GM18867 (cell line): ENCODE results near the gene RBPMS2.
"Not testable (repeated sequence)": the region's sequence is repeated elsewhere in the genome, so short reads cannot be mapped to it uniquely, and the experiment has no call there.

ENCODE experiments used
- ATAC-seq: cut with Tn5 transposase; IDR thresholded peaks from one replicate; pipeline ENCODE4 v1.9.1; 2021; ENCODE audit warnings: mild to moderate bottlenecking, moderate library complexity; ENCODE audit not compliant: unreplicated experiment

RBPMS2 gene

DNA sequence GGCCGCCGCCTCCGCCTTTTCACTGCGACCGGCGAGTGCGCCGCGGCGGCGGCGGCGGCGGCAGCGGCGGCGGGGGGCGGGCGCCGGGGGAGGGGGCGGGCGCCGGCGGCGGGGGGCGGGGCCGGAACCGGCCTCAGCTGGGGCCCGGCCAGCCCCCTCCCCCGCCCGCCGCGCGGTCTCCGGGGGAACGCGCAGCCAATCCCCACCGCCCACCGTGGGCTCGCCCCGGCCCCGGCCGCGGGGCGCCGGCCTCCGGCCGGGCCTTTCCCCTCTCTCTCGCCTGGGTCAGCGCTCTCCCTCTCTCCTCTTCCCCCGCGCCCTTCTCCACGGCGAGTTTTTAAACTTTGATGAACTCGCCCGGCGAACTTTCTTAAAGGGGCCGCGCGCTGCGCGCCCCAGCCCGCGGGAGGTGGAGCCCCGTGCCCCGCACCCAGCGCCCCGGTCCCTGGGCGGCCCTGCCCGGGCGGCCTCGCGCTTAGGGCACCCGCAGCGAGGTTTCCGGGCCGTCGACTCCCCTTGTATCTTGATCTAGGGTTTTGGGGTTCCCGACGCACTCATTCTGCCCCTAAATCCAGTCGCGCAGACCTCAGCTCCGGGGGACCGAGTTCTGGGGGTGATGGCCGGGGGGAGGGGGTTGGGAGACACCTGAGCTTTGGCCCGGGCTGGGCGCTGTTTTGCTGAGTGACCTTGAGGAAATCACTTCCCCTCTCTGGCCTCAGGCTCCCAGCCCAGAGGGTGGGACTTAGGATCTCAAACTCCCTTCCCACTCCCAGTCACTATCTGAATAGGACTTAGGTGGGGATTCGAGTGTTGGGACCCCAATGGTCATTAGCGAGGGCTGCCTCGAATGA lies at the start of gene RBPMS2:
TSS of gene RBPMS2 (minus strand) at position 39 of the 851 bp plus-strand sequence. CDS start 270 bp downstream, outside the sequence.
- no peak for ATAC-seq

DNA sequence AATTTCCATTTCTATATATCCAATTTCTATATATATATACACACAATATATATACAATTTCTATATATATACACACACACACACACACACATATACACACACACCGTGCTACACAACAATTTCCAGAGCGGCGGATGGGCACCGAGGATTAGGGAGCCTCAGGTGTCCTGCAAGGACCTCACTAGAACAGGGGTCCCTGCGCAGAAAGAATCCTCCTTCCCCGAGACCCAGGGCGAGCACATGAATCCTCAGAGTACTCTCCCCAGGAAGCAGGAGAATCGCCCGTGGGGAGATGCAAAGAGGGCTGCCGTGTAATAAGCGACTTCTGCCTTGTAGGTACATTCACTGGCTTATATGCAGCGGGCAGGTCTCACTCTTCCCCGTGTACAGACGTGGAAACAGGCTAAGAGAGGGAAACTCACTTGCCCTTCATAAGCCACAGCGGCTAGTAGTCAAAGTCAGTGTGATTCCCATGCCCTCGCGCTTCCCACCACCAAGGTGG lies 49.6 kb upstream of the RBPMS2 start:
- ATAC-seq: peak; percentile 3

DNA sequence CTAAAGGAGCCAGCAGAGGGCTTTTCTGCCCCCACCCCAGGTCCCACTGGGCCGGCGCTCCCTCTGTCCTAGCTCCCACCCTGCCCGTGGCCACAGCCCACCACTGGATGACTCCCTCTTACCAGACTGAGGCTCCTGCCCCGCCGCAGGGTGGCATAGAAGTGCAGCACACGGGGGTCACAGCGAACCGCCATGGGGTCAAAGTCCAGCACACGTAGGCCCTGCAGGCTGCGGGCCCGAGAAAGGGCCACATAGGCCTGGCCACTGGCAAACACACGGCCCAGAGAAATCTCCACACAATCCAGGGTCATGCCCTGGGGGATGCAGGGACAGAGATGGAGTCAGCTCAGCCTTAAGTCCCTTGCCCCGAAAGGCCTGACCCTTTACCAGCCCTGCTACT lies 41.1 kb upstream of the RBPMS2 start:
- ATAC-seq: no peak

DNA sequence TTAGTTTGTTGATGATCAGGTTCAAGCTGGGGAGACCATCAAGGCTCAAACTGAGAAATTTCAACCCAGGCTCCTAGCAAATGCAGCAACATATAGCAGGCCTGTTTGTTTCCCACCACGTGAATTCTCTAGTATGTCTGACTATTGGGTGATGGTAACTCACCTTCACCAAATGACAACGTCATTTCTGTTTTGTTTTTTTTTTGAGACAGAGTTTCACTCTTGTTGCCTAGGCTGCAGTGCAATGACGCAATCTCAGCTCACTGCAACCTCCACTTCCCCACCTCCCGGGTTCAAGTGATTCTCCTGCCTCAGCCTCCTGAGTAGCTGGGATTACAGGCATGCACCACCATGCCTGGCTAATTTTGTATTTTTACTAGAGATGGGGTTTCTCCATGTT lies 39.6 kb upstream of the RBPMS2 start:
- not testable (repeated sequence) for ATAC-seq

DNA sequence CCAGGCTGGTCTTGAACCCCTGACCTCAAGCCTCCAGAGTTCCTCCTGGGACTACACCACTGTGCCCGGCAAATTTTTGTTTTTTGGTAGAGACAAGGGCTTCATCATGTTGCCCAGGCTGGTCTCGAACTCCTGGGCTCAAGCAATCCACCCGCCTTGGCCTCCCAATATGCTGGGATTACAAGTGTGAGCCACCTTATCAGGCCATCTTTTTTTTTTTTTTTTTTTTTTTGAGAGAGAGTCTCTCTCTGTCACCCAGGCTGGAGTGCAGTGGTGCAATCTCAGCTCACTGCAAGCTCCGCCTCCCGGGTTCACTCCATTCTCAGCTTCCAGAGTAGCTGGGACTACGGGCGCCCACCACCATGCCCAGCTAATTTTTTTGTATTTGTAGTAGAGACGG lies 38.9 kb upstream of the RBPMS2 start:
- not testable (repeated sequence) for ATAC-seq

DNA sequence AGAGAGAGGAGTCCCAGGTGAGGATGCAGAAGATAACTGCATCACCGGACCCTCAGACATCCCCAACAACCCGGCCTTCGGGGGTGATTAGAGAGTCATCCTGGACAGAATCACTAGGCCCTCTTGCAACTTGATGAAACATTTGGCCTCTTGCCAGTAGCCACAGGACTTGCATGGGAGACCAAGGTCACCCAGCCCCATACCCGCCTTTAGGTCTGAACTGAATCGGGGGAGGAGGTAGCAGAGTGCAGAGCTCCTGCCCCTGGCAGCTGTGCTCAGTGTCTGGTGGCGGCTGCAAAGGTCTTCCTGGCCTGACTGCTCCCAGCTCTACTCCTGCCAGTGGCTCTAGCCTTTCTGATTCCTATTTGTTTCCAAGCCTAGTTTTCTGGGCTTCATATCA lies 37.7 kb upstream of the RBPMS2 start:
- no peak for ATAC-seq

DNA sequence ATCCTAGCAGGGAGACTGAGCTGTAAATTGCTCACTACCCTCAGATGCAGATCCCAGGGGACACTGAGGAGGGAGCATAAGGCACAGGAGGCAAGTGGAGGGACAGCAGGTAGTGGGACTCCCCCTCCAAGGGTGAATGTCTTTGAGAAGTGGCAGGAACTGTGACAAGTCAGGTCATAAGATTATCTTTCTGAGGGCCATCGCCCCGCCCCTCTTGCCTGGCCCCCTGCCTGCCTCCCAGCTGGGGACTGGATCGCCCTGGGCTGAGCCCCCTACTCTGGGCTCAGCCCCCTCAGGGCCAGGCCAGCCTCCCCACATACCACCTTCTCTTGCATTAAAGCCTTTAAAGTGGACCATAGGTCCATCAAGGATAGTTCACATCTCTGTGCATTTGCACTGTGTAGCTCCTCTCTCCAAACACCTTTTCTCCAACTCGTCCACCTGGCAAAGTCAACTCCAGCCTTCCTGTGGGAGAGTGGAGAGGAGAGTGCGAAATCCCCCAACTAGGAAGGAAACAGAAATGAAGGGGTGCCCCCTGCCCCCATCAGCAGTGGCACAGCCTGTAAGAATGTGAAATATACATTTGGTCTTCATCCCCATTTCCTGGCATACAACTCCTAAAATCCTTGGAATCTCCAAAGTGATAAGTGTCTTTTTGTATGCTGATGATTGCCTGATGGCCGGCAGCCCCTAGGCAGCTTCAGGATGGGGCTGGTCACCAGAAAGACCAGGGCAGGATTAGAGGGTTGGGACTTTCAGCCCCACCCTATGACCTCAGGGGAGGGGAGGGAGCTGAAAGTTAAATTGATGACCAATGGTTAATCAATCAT lies 35.3 kb upstream of the RBPMS2 start:
- no peak for ATAC-seq

DNA sequence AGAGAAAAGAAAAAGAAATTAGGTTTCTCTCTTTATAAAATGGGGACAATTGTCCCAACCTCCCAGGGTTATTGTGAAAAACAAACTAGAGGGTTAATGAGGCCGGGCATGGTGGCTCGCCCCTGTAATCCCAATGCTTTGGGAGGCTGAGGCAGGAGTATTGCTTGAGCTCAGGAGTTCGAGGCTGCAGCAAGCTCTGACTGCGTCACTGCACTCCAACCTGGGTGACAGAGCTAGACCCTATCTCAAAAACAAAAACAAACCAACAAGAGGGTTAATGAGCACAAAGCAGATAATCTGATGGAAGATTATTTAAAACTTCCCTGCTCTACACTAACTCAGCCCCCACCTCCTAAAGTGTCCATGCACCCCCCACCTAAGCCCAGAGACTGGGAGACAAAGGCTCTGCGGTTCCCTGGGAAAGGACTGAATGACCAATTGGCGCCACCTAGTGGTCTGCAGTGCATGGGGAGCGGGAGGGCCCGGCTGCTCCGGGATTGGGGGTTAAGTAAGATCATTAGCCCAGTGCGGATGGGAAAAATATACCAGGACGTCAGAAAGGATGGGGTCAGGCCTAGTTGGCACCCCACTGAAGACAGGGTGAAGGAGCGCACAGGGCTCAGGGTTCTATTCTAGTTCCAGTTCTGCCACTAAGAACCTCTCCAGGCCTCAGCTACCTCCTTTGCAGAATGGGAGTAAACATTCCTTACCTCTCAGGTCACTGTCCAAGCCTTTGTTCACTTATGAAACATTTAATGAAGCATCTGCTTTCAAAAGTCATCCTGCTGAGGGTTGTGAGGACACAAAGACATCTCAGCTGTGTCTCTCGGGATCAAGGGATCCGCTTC lies 34.5 kb upstream of the RBPMS2 start:
- ATAC-seq: no peak

DNA sequence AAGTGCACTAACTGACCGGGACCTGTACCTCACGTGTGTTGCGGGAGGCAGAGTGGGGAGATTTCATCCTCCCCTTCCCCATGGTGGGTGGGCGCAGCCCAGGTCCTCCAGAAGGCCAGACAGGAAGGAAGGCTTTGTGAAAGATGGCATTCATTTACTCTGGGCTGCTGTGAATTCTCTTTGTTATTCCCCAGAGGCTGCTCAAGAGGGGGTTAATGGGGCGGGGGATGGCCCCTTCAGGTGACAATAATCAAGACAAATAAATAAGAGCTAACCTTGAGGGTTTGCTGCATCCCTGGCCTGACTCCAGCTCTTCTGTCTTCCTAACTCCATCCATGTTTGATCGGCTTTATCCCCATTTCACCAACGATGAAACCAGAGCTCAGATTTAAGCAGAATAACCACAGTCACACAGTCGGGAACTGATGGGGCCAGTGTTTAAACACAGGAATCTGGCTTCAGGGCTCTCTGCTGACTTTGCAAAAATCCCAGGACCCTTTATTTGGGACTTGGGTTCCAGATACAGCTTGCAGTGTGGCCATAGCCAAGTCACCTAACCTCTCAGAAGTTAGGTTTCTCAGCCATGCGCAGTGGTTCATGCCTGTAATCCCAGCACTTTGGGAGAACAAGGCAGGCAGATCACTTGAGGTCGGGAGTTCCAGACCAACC lies 33.5 kb upstream of the RBPMS2 start:
- ATAC-seq: no peak

DNA sequence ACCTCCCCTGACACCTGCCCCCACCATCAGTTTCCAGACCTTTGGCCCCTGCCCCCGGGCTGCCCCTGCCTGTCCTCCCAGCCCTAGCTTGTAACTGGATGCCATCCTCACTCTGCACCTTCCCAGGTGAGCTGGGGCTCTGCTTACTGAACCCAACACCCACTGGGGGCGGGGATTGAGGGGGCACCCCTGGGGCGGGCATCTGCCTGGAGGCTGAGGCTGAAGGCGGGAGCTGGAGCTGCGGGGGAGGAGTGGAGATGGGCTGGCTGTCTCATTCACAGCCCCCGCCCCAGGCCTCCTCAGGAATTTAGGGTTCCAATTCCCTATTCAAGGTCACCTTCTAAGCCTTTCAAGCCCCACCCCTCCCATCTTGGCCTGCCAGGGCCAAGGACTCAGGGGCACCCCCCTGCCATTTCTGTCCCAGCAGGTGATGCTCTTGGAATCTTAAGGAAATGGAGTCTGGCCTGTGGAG lies 32.4 kb upstream of the RBPMS2 start:
- no peak for ATAC-seq

DNA sequence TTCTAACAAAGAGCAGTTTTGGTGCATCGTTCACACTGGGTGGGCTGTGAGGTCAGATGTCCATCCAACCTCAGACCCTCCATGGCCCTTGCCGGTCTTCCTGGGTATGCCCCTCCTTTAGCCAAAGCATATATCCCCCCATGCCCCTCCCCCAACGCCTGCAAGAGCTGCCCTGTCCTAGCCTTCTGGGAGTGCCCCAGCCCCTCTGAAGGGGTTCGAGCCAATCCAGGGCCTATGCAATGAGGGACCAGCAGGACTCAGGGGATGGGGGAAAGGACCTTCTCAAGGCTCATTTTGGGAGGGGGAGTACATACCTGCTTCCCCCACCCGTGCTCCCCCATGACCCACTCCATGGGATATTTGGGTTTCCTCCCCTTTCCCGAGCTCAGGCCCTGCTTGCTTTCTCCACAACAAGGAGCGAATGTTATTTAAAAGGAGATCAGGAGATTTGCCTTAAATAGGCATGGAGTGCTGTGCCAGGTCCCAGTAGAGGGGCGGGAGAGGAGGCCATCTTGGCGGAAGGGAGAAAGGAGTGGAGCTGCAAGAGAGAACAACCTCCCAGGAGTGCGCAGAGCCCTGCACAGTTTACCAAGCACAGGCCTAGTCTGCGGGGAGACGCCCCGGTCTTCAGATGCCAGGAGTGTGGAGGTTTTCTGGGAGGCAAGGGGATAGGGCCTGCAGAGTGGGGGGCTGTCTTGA lies 31.8 kb upstream of the RBPMS2 start:
- no peak for ATAC-seq

DNA sequence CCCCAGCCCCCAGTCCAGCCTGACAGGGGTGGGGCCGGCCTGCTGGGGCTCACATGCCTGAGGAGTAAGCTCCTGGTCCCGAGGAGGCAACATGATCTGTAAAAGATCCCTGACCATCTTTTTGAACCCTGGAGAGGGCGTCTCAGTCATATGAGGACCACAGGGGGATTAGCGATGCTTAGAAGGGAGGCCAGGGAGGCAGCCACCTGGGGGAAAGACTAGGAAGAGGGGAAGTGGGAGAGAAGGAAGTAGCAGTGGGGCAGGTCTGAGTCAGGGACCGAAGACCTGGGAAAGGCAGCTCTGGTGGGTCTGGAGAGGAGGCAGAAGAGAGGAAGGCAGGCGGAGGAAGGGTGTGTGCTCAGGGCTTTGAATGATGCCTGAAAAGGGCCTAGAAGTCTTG lies 31.1 kb upstream of the RBPMS2 start:
- ATAC-seq: no peak

DNA sequence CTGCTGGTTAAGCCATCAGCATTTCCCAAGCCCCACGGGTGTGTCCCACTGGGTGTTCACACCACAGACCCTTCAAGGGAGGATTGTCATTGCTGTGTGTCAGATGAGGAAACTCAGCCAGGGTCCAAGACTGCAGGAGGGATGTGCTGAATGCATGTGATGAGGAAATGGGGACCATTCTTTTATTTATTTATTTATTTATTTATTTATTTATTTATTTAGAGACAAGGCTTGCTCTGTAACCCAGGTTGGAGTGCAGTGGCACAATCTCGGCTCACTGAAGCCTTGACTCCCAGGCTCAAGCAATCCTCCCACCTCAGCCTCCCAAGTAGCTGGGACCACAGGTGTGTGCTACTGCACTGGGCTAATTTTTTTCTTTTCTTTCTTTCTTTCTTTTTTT lies 29.2 kb upstream of the RBPMS2 start:
- ATAC-seq: no peak

DNA sequence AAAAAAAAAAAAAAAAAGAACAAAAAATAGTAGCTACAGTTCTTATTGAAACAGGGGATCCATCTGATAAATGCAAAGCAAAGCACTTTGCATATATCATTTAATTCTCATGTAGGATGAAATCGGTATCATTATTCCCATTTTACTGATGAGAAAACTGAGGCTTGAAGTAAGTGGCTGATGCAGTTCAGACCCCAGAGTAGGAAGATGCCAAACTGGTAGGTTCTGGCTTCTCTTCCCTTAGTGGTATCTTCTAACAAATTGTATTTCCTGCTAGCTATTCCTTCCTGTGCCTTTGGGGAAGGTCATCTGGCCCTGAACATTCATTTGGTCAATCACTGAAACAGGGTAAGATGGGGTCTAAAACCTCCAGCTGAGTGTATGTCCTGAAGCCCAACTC lies 28.1 kb upstream of the RBPMS2 start:
- ATAC-seq: no peak

DNA sequence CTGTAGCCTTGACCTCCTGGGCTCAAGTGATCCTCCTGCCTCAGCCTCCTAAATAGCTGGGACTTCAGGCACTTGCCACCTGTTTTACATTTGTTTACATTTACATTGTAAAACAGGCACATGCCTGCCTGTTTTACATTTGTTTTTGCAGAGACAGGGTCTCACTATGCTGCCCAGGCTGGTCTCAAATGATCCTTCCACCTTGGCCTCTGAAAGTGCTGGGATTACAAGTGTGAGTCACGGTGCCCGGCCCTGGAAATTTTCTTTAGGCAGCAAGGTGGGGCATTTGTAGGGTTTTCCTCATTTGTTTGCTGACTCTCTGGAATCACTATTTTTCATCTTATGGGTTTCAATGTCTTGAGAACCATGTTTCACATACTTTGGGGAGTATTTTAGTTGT lies 25.1 kb upstream of the RBPMS2 start:
- no peak for ATAC-seq

DNA sequence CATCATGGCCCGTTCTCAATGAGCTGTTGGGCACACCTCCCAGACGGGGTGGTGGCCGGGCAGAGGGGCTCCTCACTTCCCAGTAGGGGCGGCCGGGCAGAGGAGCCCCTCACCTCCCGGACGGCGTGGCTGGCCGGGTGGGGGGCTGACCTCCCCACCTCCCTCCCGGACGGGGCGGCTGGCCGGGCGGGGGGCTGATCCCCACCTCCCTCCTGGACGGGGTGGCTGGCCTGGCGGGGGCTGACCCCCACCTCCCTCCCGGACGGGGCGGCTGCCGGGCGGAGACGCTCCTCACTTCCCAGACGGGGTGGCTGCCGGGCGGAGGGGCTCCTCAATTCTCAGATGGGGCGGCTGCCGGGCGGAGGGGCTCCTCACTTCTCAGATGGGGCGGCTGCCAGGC lies 23.5 kb upstream of the RBPMS2 start:
- ATAC-seq: not testable (repeated sequence)

DNA sequence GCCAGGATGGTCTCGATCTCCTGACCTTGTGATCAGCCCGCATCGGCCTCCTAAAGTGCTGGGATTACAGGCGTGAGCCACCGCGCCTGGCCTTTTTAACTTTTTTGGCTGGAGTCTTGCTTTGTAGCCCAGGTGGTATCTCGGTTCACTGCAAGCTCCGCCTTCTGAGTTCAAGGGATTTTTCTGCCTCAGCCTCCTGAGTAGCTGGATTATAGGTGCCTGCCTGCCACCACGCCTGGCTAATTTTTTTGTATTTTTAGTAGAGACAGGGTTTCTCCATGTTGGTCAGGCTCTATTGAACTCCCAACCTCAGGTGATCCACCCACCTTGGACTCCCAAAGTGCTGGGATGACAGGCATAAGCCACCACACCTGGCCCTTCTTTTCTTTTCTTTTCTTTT lies 20.5 kb upstream of the RBPMS2 start:
- ATAC-seq: not testable (repeated sequence)

DNA sequence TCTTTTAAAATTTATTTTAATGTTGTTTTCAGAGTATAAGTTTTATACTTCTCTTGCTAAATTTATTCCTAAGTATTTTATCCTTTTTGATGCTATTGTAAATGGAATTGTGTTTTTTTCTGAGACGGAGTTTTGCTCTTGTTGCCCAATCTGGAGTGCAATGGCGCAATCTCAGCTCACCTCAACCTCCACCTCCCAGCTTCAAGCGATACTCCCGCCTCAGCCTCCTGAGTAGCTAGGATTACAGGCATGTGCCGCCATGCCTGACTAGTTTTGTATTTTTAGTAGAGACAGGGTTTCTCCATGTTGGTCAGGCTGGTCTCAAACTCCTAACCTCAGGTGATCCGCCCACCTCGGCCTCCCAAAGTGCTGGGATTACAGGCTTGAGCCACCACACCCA lies 19.9 kb upstream of the RBPMS2 start:
- ATAC-seq: not testable (repeated sequence)

DNA sequence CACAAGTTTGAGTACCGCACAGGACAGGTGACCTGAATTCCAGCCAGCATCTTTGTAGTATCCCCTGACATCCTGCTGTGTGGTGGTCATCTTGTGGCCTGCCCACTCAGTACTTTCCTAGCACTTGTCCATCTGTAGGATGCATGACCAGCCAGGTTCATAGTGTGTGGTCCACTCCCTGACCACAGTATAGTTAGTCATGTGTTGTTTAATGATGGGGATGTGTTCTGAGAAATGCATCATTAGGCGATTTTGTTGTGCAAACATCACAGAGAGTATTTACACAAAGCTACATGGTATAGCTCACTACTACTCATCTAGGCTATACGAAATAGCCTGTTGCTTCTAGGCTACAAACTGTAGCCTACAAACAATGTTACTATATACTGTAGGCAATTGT lies 16.9 kb upstream of the RBPMS2 start:
- ATAC-seq: no peak

DNA sequence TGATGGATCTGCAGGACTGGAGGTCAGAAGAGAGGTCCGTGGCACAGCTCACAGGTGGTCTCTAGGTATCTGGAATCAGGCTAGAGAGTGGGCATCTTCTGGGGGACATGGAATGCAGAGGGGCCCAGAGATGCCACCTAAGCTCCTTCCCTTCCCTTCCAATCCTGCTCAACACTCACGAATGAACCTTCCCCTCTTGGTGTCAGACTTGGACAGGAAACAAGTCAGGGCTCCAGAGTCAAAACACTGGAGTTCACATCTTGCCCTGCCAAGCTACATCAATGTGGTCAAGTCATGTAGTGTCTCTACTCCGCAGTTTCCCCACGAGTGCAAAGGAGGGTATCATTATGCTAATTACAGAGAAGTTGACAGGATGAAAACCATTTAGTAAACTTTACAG lies 16.0 kb upstream of the RBPMS2 start:
- no peak for ATAC-seq
